HG03520 (cell line): ENCODE measurements around the gene VPS8.
"Not testable (repeated sequence)": the region's sequence is repeated elsewhere in the genome, so short reads cannot be mapped to it uniquely, and the experiment has no call there.

Experiments
- ATAC-seq: cut with Tn5 transposase; IDR thresholded peaks from one replicate; pipeline ENCODE4 v1.9.1; 2021; ENCODE audit warnings: mild to moderate bottlenecking, moderate library complexity; ENCODE audit not compliant: unreplicated experiment

VPS8 gene

DNA sequence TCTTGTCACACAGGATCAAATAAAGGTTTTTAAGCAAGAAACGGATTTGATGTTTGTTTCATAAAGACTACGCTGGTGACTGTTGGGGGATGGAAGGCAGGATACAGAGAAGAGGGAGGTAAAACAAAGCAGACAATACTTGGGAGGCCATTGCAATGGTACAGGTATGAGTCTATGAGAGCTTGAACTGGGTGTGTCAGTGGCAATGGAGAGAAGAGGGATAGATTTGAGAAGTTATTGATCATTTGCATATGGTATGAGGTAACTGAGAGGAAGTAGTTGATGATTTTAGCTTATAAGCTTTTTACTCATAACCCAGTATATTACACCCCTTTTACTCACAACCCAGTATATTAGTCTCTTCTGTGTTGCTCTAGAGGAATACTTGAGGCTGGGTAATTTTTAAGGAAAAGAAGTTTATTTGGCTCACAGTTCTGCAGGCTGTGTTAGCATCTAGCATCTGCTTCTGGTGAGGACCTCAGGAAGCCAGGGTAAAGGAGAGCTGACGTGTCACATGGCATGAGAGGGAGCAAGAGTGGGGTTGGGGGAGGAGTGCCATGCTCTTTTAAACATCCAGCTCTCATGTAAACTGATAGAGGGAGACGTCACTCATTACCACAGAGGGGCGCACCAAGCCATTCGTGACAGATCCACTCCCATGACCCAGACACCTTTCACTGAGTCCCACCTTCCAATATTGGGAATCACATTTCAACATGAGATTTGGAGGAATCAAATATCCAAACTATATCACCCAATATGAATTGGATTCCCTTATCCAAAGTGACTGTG, 153.9 kb downstream of the VPS8 start:
- ATAC-seq: no peak

DNA sequence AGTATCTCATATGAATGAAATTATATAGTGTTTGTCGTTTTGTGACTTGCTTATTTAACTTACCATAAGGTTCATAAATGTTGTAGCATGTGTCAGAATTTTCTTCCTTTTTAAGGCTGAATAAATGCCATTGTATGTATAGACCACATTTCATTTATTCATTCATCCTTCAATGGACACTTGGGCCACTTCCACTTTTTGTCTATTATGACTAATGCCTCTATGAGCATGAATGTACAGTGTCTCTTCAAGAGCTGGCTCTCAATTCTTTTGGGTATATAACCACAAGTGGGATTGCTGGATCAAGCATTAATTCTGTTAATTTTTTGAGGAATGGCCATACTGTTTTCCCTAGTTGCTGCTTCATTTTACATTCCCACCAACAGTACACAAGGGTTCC, 156.1 kb downstream of the VPS8 start:
- no peak for ATAC-seq

DNA sequence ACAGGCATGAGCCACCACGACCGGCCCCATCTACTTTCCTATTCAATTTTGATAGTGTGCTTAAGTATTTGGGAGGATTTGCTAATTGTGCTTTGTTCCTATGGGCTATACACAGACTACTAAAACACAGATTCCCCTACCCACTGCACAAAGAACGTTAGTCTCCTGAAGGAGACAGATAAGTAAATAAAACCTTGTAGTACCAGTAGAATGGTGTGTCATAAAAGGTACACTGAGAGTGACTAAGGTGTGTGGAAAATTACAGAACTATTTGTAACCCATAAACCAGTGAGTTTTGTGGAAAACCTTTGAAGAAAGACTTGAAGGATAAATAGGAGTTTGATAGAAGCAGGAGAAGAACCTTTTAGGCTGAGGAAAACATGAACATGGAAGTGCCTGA, 158.2 kb downstream of the VPS8 start:
- no peak for ATAC-seq

DNA sequence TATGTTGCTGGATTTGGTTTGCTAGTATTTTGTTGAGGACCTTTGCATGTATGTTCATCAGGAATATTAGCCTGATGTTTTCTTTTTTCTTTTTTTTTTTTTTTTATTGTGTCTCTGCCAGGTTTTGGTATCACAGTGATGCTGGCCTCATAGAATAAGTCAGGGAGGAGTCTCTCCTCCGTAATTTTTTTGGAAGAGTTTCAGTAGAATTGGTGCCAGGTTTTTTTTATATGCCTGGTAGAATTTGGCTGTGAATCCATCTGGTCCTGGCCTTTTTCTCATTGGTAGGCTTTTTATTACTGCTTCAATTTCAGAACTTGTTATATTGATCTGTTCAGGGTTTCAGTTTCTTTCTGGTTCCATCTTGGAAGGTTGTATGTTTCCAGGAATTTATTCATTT, 165.8 kb downstream of the VPS8 start:
- no peak for ATAC-seq

DNA sequence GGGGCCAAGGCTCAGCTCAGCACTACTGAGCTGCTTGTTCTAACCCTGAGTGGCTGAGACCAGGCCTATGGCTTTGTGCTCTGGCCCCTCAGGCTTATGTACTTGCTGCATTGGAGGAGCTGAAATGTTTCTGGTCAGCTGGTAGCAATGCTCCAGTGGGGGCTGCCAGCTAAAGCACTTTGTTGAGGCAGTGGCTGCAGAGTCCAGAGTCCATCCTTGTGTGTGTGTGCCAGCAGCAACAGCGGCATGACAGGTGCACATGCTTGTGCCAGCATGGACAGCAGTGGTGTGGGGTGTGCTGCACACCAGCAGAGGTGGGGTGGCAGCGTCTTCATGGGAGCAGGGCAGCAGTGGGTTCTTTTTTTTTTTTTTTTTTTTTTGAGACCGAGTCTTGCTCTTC, 169.1 kb downstream of the VPS8 start:
- no peak for ATAC-seq

DNA sequence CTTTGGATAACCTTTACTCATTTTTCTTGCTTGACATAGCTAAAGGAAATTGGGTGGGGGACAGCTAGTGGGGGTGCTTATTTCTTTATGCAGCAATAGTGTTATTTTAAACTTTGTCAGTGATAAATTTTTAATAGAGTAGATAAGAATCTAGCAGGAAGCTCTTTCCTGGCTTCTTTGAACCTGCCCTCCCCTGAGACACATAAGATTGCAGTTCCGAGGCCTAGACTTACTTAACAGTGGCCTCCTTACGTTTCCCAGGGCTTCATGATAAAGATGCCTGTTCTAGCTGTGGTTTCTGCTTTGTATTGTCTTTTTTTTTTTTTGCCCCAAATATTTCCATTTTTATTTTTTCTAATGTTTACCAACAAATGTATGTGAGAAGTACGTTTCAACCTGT, 170.1 kb downstream of the VPS8 start:
- no peak for ATAC-seq

DNA sequence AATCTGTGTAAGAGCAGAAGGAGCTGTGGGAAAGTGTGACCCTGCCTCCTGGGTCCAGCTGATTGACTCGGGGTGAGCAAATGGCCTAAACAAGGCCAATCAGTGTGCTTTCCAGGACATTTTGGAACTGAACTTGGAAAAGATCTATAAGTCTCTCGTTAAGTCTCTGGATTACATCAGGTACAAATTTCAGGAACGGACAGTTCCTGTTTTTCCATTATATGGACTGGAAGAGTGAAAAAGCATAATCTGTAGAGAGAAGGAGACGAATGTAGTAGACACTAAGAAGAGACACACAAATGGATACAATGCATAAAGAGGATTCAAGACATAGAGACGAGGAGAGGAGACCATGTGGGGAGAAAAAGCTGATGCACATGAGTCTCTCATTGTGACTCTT, 173.6 kb downstream of the VPS8 start:
- no peak for ATAC-seq

DNA sequence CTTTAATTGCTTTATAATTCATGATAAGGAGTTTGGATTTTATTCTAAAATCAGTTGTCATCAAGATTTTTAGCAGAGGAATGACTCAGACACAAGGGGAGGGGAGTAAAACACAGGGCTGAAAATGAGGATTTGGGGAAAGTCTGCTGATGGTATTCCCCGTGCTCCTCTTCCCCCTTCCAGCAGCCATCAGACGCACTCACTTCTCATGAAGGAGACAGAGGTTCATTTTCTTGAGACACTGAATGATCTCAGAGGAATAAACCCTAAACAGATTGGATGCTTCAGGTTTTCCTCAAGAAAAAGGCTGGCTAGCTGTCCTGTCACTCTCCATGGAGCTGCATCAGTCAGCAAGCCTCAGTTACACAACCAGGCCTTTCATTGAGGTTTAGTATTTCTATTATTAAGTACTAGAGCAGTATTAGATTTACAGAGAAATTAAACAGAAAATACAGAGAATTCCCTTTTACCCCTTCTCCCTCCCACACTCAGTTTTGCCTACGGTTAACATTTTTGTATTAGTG, 174.5 kb downstream of the VPS8 start:
- no peak for ATAC-seq

DNA sequence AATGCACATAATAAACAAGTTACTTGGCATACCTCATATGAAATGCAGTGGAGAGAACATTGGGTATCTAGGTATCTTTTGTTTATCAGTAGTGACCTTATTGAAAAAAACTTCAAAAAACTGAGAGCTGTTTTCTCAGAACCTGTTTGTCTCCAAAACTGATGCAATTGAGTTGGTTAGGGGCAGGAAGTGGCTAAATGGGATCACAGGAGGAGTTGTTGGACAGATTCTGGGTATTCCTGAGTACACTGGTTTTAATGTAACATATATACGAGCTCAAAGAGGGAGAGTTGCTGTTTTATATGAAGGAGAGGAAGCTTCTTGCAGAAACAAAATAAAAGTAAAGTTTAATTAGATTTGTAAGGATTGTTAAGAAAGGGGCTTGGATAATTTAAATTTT, 181.4 kb downstream of the VPS8 start:
- no peak for ATAC-seq

DNA sequence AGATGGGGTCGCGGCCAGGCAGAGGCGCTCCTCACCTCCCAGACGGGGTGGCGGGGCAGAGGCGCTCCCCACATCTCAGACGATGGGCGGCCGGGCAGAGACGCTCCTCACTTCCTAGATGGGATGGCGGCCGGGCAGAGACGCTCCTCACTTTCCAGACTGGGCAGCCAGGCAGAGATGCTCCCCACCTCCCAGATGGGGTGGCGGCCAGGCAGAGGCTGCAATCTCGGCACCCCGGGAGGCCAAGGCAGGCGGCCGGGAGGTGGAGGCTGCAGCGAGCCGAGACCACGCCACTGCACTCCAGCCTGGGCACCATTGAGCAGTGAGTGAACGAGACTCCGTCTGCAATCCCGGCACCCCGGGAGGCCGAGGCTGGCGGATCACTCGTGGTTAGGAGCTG, 191.9 kb downstream of the VPS8 start:
- not testable (repeated sequence) for ATAC-seq

DNA sequence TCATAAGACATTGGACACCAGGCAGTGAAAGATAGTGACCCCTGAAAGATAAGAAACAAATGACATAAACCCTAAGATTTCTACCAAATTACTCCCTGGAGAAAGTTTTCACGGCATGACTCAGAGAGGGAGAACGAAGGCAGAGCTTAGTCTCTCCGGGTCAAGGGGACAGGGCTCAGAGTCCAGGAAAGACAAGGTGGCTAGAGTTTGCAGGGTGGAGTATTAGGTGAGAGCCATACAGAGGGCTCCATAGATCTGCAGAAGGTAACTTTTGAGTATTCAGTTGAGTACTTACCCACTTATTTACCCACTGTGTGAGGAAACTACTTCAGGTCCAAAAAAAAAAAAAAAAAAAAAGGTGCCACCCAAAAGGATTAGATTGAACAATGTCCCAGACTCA, 197.7 kb downstream of the VPS8 start:
- ATAC-seq: no peak

DNA sequence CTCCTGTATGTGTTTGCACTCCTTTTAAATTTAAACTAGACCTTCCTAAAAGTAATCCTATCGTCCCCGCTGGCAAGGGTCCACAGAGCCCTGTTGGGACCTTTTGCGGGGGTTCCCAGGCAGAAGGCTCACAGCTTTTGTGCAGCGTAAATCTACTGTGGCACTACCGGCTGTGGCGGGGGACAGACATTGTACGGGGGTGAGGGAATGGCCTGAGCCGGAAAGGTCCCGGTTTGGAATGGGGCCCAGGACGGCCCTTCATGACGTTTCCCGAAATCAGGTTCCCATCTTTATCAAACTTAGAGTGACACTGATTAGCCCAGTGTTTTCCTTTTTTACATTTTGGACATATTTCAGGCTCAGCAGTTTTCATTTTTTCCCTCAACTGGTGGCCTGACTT, 205.6 kb downstream of the VPS8 start:
- ATAC-seq: not testable (repeated sequence)

DNA sequence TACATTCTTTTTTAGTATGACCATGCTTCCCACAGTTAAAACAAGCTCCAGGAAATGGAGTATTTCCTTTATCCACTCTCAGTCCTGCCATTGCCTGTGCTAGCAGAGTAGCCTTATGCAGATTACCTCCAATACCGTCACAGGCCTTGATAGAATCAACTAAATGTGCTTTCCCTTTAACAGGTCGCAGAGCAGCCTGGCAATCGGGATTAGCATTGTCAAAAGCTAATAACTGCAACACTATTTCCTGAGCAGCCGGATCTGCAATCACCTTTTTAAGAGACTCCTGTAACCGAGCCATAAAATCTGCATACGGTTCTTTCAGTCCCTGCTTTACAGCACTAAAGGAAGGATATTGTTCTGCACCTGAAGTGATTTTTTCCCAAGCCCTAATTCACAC, 206.0 kb downstream of the VPS8 start:
- ATAC-seq: not testable (repeated sequence)

DNA sequence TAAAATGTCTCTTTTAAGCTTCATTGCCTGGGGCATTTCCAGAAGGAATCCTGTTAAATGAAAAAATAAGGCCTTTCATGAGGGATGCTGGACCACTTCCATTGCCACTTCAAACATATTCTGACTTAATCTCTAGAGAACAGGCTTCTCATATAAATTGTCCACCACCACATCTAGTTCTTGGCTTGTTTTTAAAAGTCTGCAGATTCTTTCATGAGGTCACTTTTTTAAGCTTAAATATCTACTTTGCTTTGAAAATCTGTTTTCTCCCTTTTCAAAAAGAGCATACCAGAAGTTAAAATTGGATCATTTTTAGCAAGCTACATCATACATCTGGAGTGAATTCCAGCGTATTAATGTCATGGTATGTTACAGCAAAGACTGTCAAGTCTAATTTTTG, 209.3 kb downstream of the VPS8 start:
- no peak for ATAC-seq

DNA sequence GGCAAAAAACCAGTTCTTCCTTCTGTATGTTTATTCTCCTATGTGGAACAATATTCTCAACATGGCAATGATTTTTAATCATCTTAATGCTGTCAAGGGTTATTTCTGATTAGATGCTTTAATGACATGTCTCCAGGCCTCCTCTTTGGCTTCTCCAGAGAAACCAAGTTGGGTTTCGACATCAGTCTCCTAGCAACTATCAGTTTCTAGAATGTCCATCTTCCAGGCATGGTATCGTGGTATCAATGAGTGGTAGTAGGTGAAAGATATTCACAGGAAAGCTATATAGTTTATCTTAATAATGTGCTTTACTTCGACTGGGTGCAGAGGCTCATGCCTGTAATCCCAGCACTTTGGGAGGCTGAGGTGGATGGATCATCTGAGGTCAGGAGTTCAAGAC, 212.4 kb downstream of the VPS8 start:
- ATAC-seq: no peak

DNA sequence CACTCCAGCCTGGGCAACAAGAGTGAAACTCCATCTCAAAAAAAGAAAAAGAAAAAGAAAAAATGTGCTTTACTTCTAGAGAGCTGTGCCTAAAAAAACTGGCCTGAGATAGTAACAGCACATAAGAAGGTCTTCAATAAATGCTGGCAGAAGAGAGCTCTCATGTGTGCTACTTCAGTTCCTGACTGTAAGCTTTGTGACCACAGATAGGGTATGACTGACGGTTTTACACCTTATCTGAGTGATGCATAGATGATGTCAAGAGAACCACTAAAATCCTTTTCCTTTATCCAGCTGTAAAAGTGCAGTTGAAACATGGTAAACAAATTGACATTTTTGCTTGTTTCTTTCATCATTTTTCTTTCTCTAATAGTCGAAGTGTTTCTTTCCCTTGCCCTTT, 213.0 kb downstream of the VPS8 start:
- ATAC-seq: no peak

DNA sequence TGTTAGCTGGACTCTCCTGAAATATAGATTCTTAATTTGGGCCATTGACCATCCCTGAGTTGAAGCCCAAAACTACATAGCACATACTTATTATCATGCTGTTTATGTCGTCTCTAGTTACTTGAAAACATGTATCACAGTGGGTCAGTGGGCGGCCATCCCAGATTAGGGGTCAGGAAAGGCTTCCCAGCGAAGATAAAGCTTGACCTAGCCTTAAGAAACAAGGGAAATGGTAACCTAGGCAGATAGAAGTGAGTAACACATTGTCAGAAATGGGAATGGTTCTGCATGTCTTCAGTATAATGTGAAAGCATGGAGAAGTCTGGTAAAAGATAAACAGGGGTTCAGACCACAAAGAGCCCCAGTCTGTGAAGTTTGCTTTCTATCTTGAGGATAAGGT, 216.2 kb downstream of the VPS8 start:
- no peak for ATAC-seq

DNA sequence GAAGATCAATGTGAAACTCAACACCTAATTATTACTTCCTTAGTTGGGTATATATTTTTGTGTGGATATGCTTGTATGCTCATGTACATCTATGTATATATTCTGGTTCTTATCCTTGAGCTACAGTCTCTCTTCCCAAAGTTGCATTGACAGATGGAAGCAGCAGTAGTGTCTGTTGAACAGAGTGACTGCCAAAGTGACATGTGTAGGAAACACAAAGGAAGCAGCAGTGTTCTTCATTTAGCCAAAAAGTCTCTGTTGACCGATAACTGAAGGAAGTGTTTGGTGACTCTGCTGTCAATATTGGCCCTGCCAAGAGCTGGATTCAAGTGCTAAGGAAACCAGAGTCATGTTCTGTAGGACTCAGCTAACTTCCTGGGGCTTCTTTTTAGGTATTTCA, 217.1 kb downstream of the VPS8 start:
- ATAC-seq: no peak

DNA sequence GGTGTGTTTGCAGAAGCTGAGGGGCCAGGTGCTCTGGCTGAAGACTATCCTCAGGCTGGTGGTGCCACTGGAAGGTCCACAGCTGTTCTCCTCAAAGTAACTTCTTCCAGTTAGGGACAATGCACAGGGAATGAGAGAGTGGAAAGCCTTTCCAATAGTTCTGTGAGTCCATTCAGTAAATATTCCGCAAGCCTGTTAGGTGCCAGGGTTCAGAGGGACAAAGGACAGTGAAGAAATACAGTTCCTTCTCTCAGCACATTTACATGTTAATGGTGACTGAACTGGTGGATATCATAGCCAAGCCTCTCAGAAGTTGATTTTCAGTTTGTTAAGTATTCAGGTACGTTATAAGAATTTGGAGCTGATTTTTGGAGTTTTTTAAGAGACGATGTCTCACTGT, 218.4 kb downstream of the VPS8 start:
- no peak for ATAC-seq

DNA sequence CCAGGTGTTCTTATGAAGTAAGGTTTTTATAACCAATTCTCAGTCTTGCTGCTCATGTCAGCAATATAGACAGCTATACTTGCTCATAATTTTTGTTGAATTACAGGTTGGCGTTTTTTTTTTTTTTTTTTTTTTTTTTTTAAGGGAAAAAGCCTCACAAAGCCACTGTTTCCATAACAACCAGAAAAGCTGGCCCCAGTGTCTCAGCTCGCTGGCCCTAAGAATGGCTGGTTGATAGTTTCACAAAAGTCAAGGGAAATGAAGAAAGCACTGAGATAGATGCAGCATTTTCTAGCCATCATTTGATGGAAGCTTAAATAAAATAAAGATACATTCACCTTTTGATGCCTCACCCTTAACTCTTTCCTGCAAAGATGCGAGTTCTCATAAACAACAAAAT, 219.0 kb downstream of the VPS8 start:
- ATAC-seq: no peak

DNA sequence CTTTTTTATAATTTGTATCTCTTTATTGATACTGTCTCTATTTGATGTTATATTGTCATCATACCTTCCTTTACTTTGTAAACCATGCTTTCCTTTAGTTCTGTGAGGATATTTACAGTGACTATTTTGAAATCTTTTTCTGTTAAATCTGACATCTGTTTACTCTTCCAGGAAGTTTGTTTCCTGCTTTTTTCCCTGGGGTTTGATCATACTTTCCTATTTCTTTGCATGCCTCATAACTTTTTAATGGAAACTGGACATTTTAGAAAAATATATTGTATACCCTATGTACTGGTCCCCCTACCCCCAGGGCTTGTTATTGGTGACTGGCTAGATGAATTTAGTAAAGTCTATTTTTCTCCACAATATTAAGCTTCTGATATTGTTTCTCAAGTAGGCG, 225.8 kb downstream of the VPS8 start:
- no peak for ATAC-seq

DNA sequence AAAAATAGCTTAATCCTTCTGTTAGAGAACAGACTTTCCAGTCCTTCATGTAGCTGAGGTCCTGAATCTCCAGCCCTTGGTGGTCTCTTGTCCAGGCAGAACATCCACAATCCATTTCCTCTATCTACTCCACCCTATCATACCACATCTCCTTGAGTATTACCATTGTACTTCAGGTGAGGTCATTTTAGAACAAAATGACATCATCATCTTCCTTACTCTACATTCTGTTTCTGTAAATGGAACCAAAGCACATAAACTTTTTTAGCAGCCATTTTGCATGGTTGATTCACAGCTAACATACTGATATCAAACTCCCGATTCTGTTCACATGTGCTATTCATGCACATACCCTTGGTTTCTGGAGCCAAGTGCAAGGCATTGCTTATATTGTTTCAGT, 228.5 kb downstream of the VPS8 start:
- ATAC-seq: no peak

DNA sequence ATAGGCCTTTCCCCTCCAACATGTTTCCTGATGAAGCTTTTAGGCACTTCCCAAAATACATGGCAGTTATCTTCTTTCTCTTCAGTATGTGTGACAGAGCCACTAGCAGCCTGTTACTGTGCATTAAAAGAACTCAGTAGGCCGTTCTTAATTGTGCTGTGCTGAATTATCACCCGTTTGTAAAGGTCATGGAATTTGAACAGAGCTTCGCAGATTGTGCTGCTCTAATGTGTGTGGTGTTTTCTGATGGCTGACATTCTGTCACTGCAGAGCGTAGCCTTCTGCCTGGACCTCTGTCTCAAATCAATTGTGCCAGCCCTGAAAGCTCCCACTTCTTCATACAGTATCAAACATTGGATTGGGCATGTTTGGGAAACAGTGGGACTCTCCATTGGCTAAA, 229.6 kb downstream of the VPS8 start:
- no peak for ATAC-seq
